ENCODE data around the gene GUCY1B1.
"Not testable (repeated sequence)": the region's sequence is repeated elsewhere in the genome, so short reads cannot be mapped to it uniquely, and the experiment has no call there.

The GUCY1B1 gene

GRCh38 chr4:155762334-155762733 is 3.5 kb downstream of the GUCY1B1 start:
- no peak for DNase-seq

GRCh38 chr4:155763551-155763950 is 4.7 kb downstream of the GUCY1B1 start:
- DNase-seq: no peak

GRCh38 chr4:155765149-155765548 is 6.3 kb downstream of the GUCY1B1 start:
- DNase-seq: no peak

- no peak for DNase-seq
These were observed 7.8 kb downstream of the GUCY1B1 start for GRCh38 chr4:155766622-155767021.

- no peak for DNase-seq
These were observed 9.5 kb downstream of the GUCY1B1 start for GRCh38 chr4:155768370-155768769.

- DNase-seq: no peak
These were observed 10.3 kb downstream of the GUCY1B1 start for GRCh38 chr4:155769090-155769489.

GRCh38 chr4:155772459-155773195 is 13.8 kb downstream of the GUCY1B1 start:
- DNase-seq: no peak

GRCh38 chr4:155773196-155773800 is 14.5 kb downstream of the GUCY1B1 start:
- no peak for DNase-seq

- DNase-seq: no peak
These were observed 15.2 kb downstream of the GUCY1B1 start for GRCh38 chr4:155774033-155774432.

- DNase-seq: no peak
These were observed 19.3 kb downstream of the GUCY1B1 start for GRCh38 chr4:155777971-155778735.

- no peak for DNase-seq
These were observed 22.0 kb downstream of the GUCY1B1 start for GRCh38 chr4:155780775-155781174.

GRCh38 chr4:155781249-155781831 is 22.5 kb downstream of the GUCY1B1 start:
- DNase-seq: no peak

GRCh38 chr4:155784637-155785036 is 25.8 kb downstream of the GUCY1B1 start:
- no peak for DNase-seq

GRCh38 chr4:155785828-155786227 is 27.0 kb downstream of the GUCY1B1 start:
- DNase-seq: no peak

GRCh38 chr4:155787113-155787710 is 28.4 kb downstream of the GUCY1B1 start:
- no peak for DNase-seq

- no peak for DNase-seq
These were observed 30.6 kb downstream of the GUCY1B1 start for GRCh38 chr4:155789391-155789790.

- DNase-seq: no peak
These were observed 31.2 kb downstream of the GUCY1B1 start for GRCh38 chr4:155789982-155790381.

GRCh38 chr4:155794589-155795236 is 35.9 kb downstream of the GUCY1B1 start:
- DNase-seq: no peak

GRCh38 chr4:155795991-155796390 is 37.2 kb downstream of the GUCY1B1 start:
- DNase-seq: no peak

GRCh38 chr4:155797581-155797980 is 38.8 kb downstream of the GUCY1B1 start:
- not testable (repeated sequence) for DNase-seq

- no peak for DNase-seq
These were observed 40.4 kb downstream of the GUCY1B1 start for GRCh38 chr4:155799116-155799793.

- DNase-seq: no peak
These were observed 40.9 kb downstream of the GUCY1B1 start for GRCh38 chr4:155799794-155800123.

Data from GF-D8 (cell line).